ENCODE measurements around the gene ZDHHC20. TPM values are rescaled to one million over a fixed set of nuclear protein-coding genes. Genes with fewer than 3 reads are reported as not detected.

The ZDHHC20 gene
- total and polyA plus RNA-seq, 3 donors from 2014 or later: 52.4 to 76.2 (median 75.8) TPM

DNA sequence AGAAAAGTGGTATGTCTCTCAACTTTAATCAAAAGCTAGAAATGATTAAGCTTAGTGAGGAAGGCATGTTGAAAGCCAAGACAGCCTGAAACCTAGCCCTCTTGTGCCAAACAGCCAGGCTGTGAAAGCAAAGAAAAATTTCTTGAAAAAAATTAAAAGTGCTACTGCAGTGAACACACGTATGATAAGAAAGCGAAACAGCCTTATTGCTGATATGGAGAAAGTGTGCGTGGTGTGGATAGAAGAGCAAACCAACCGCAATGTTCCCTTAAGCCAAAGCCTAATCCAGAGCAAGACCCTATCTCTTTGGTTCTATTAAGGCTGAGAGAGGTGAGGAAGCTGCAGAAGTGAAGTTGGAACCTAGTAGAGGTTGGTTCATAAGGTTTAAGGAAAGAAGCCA, 96.4 kb downstream of the ZDHHC20 start:
- 96 to 97% methylated on average over 4 of the region's 4 CpGs for WGBS, 2 donors
- Histone ChIP-seq H3K9me3 (no peaks in the 10 kb centered on the region), H3K4me1 (no peaks in the 10 kb centered on the region), H3K27me3 (no peaks in the 10 kb centered on the region), H3K36me3 (ENCODE audit: low read depth, missing control alignments) (no peaks in the 10 kb centered on the region), H3K27ac (no peak overlapping the region), H3K4me3 (no peak overlapping the region)
- TF ChIP-seq, protein P1, sequence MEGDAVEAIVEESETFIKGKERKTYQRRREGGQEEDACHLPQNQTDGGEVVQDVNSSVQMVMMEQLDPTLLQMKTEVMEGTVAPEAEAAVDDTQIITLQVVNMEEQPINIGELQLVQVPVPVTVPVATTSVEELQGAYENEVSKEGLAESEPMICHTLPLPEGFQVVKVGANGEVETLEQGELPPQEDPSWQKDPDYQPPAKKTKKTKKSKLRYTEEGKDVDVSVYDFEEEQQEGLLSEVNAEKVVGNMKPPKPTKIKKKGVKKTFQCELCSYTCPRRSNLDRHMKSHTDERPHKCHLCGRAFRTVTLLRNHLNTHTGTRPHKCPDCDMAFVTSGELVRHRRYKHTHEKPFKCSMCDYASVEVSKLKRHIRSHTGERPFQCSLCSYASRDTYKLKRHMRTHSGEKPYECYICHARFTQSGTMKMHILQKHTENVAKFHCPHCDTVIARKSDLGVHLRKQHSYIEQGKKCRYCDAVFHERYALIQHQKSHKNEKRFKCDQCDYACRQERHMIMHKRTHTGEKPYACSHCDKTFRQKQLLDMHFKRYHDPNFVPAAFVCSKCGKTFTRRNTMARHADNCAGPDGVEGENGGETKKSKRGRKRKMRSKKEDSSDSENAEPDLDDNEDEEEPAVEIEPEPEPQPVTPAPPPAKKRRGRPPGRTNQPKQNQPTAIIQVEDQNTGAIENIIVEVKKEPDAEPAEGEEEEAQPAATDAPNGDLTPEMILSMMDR (IDR thresholded peaks at IDR 0.05): no peak
- no peak for TF ChIP-seq POLR2A (IDR thresholded peaks at IDR 0.05)
- DNase-seq: no peak
- intact Hi-C loops (cut with DNase I; ENCODE audit: low total_unique reads): no loop called here

- H3K36me3 ChIP-seq (ENCODE audit: low read depth, missing control alignments): no peaks in the 10 kb centered on the region
- no peak for DNase-seq
- H3K4me3 ChIP-seq: no peak overlapping the region
- intact Hi-C loops (cut with DNase I; ENCODE audit: low total_unique reads): no loop called here
- WGBS, 2 donors: 73 to 89% methylated on average over 3 of the region's 3 CpGs
- TF ChIP-seq POLR2A (IDR thresholded peaks at IDR 0.05): no peak
- H3K27me3 ChIP-seq: no peaks in the 10 kb centered on the region
- no peaks in the 10 kb centered on the region for H3K4me1 ChIP-seq
- H3K9me3 ChIP-seq: no peaks in the 10 kb centered on the region
- no peak overlapping the region for H3K27ac ChIP-seq
Measured at GRCh38 chr13:21361706-21362105, 97.4 kb downstream of the ZDHHC20 start.

- no peaks in the 10 kb centered on the region for H3K36me3 ChIP-seq (ENCODE audit: low read depth, missing control alignments)
- no peaks in the 10 kb centered on the region for H3K27me3 ChIP-seq
- DNase-seq: peak; percentile 1
- no peaks in the 10 kb centered on the region for H3K4me1 ChIP-seq
- H3K27ac ChIP-seq: no peak overlapping the region
- intact Hi-C loops (cut with DNase I; ENCODE audit: low total_unique reads): no loop called here
- no peak overlapping the region for H3K4me3 ChIP-seq
- no peak for TF ChIP-seq POLR2A (IDR thresholded peaks at IDR 0.05)
- TF ChIP-seq, protein P1 (IDR thresholded peaks at IDR 0.05): no peak
- H3K9me3 ChIP-seq: no peaks in the 10 kb centered on the region
- 78 to 87% methylated on average over 7 of the region's 7 CpGs for WGBS, 2 donors
Measured at GRCh38 chr13:21361123-21361522, 98.0 kb downstream of the ZDHHC20 start.

DNA sequence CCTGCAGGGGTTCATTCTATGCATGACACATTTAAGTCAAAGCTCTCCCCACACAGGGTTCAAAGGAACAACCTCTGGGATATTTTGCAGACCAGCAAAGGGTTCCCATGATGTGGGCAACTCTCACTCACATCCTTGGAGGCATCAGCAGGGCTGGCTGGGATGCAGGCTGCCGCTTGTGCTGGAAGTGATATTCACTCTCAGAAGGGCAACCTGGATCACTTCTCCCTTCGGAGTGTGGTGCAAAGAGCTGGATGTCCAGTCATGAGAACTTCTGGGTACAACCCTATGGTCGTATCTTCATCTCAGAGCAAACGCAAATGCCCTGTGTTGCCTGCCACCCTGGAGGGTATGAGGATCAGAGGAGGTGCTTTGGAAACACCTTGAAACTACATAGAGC, 98.6 kb downstream of the ZDHHC20 start:
- intact Hi-C loops (cut with DNase I; ENCODE audit: low total_unique reads): no loop called here
- DNase-seq: no peak
- H3K4me3 ChIP-seq: no peak overlapping the region
- 94 to 95% methylated on average over 3 to 4 of the region's 4 CpGs for WGBS, 2 donors
- H3K4me1 ChIP-seq: no peaks in the 10 kb centered on the region
- no peaks in the 10 kb centered on the region for H3K36me3 ChIP-seq (ENCODE audit: low read depth, missing control alignments)
- no peak overlapping the region for H3K27ac ChIP-seq
- no peaks in the 10 kb centered on the region for H3K27me3 ChIP-seq
- no peak for TF ChIP-seq POLR2A (IDR thresholded peaks at IDR 0.05)
- TF ChIP-seq, protein P1 (IDR thresholded peaks at IDR 0.05): no peak
- no peaks in the 10 kb centered on the region for H3K9me3 ChIP-seq

DNA sequence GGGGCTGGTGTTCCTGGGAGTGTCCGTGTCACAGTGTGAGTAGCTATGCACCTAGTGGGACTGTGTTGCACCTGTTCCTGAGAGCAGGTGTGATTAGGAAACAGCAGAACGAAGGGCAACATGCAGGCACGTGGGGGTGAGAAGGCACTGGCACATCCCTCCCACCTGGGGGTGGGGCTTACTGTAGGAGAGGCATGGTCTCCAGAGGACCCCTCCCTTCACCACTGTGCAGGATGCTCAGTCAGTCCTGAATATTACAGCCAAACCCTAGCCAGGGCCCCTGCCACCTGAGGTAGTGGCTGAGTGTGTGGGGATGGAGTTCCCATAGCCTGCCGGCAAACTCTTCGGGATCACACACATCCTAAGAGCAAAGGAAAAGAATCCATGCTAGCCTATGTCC, 99.2 kb downstream of the ZDHHC20 start:
- no peak overlapping the region for H3K4me3 ChIP-seq
- H3K27ac ChIP-seq: no peak overlapping the region
- H3K27me3 ChIP-seq: no peaks in the 10 kb centered on the region
- H3K9me3 ChIP-seq: no peaks in the 10 kb centered on the region
- no peaks in the 10 kb centered on the region for H3K36me3 ChIP-seq (ENCODE audit: low read depth, missing control alignments)
- H3K4me1 ChIP-seq: no peaks in the 10 kb centered on the region
- DNase-seq: peak; percentile 4
- 77 to 83% methylated on average over 5 of the region's 5 CpGs for WGBS, 2 donors
- intact Hi-C loops (cut with DNase I; ENCODE audit: low total_unique reads): no loop called here
- TF ChIP-seq, protein P1 (IDR thresholded peaks at IDR 0.05): no peak
- TF ChIP-seq POLR2A (IDR thresholded peaks at IDR 0.05): no peak

Data from testis (tissue), 3 donors.